PC-3 (cell line): ENCODE measurements around the gene FRMD5. TPM values are rescaled to one million over a fixed set of nuclear protein-coding genes. Genes with fewer than 3 reads are reported as not detected.
"Not testable (repeated sequence)": the region's sequence is repeated elsewhere in the genome, so short reads cannot be mapped to it uniquely, and the experiment has no call there.

Experiments
- ATAC-seq: fragments of 200-7000 bp; cut with Tn5 transposase; 2 replicates; pipeline ENCODE4 v1.9.1; 2020; ENCODE audit warnings: mild to moderate bottlenecking, moderate library complexity
- BruUV-seq: library from RNA; stranded (reverse); fragments of 400-500 nt; replicated peaks from 2 replicates; lab custom pipeline; 2021; lab: Mats Ljungman, UMichigan
- CTCF ChIA-PET: fragments of 300-600 bp; sonication (Branson Sonifier 250); formaldehyde crosslinking; loops from one replicate; lab custom pipeline; 2022; ENCODE audit warnings: antibody characterized with exemption; lab: Charles Lee
- POLR2A ChIA-PET: fragments of 300-600 bp; sonication (Branson Sonifier 250); formaldehyde crosslinking; loops from one replicate; lab custom pipeline; 2022; ENCODE audit warnings: antibody characterized with exemption; ENCODE audit not compliant: unreplicated experiment; lab: Charles Lee
- DNase-seq: peaks from one replicate; pipeline ENCODE4 v3.0.0-alpha.2; 2015
- H2AFZ ChIP-seq: fragments of 300-600 bp; sonication (generic); 2 replicates; pipeline ENCODE4 v1.6.0; 2016; ENCODE audit warnings: antibody characterized with exemption, low read length
- H3F3A ChIP-seq: fragments of 300-600 bp; sonication (generic); one replicate; pipeline ENCODE4 v1.6.0; 2017; ENCODE audit warnings: antibody characterized with exemption, low read length, control low read depth, mild to moderate bottlenecking; ENCODE audit not compliant: unreplicated experiment
- H3K27ac ChIP-seq: fragments of 300-600 bp; sonication (generic); 2 replicates; pipeline ENCODE4 v1.5.1; 2016; ENCODE audit warnings: mild to moderate bottlenecking, low read length
- H3K27me3 ChIP-seq: fragments of 300-600 bp; sonication (generic); 2 replicates; pipeline ENCODE4 v1.6.1; 2016; ENCODE audit warnings: low read length, mixed read lengths
- H3K36me3 ChIP-seq: fragments of 300-600 bp; sonication (generic); 2 replicates; pipeline ENCODE4 v1.6.1; 2016; ENCODE audit warnings: low read depth, mixed run types, low read length, mixed read lengths
- H3K4me1 ChIP-seq: fragments of 300-600 bp; sonication (generic); 2 replicates; pipeline ENCODE4 v1.5.1; 2016; ENCODE audit warnings: low read length; ENCODE audit not compliant: insufficient read depth
- H3K4me2 ChIP-seq: fragments of 300-600 bp; sonication (generic); 2 replicates; pipeline ENCODE4 v1.6.0; 2016; ENCODE audit warnings: low read length
- H3K4me3 ChIP-seq: fragments of 300-600 bp; sonication (generic); 2 replicates; pipeline ENCODE4 v1.5.1; 2016; ENCODE audit warnings: mild to moderate bottlenecking, low read length, mixed read lengths
- H3K79me2 ChIP-seq: fragments of 300-600 bp; sonication (generic); 2 replicates; pipeline ENCODE4 v1.6.1; 2017; ENCODE audit warnings: low read length, mixed read lengths
- H3K9ac ChIP-seq: fragments of 300-600 bp; sonication (generic); 2 replicates; pipeline ENCODE4 v1.6.0; 2016; ENCODE audit warnings: mild to moderate bottlenecking, low read length
- H3K9me2 ChIP-seq: fragments of 300-600 bp; sonication (generic); replicated peaks from 2 replicates; pipeline ENCODE4 v1.6.1; 2016; ENCODE audit warnings: mixed run types, low read length, mixed read lengths
- H3K9me3 ChIP-seq: fragments of 300-600 bp; sonication (generic); 2 replicates; pipeline ENCODE4 v1.6.1; 2016; ENCODE audit warnings: low read length, mixed read lengths
- H4K20me1 ChIP-seq: fragments of 300-600 bp; sonication (generic); 2 replicates; pipeline ENCODE4 v1.6.1; 2016; ENCODE audit warnings: low read length, mixed read lengths
- CTCF ChIP-seq: fragments of 300-600 bp; sonication (generic); conservative IDR thresholded peaks from 2 replicates; pipeline ENCODE4 v1.5.1; 2017; ENCODE audit warnings: antibody characterized with exemption, low read depth, mild to moderate bottlenecking, low read length
- EZH2 ChIP-seq: fragments of 300-600 bp; sonication (generic); IDR thresholded peaks from one replicate; pipeline ENCODE4 v1.6.1; 2017; ENCODE audit warnings: antibody characterized with exemption, mild to moderate bottlenecking, low read length; ENCODE audit not compliant: unreplicated experiment
- EZH2phosphoT487 ChIP-seq: fragments of 300-600 bp; sonication (generic); IDR thresholded peaks from 2 replicates; pipeline ENCODE4 v1.6.1; 2018; ENCODE audit warnings: mild to moderate bottlenecking, antibody characterized with exemption, low read length, borderline replicate concordance
- intact Hi-C: fragments of 100-400 bp; cut with micrococcal nuclease; formaldehyde crosslinking; loops from 2 replicates; pipeline ENCODE4 v1.9.0; 2023
- total RNA-seq: library from RNA; depleted of rRNA; stranded (reverse); fragments of >200 nt; gene quantifications from 2 replicates; pipeline ENCODE4 v1.2.3, GENCODE V29; 2014

The FRMD5 gene
- total RNA-seq, 1 experiment from 2014 or later, result 8.7 TPM

GRCh38 chr15:43829951-43830540 is 365.0 kb downstream of the FRMD5 start:
- H4K20me1 ChIP-seq, H3K9me2 ChIP-seq, H3K27me3 ChIP-seq, H3K4me3 ChIP-seq, H3K9me3 ChIP-seq, BruUV-seq, POLR2A ChIA-PET, ATAC-seq, H3K27ac ChIP-seq, H3F3A ChIP-seq, H3K36me3 ChIP-seq, H2AFZ ChIP-seq, H3K4me2 ChIP-seq, CTCF ChIA-PET, DNase-seq, H3K9ac ChIP-seq: not testable (repeated sequence)
- peaks cover 59% of the 10 kb centered on the region for H3K79me2 ChIP-seq
- intact Hi-C loops, result loop anchor here (10.0 kb wide), 1 partner anchor 595 kb away; the partner anchor contains the start of gene CTDSPL2
- peaks cover 19% of the 10 kb centered on the region; the same call in 1 of the 2 replicates for H3K4me1 ChIP-seq

DNA sequence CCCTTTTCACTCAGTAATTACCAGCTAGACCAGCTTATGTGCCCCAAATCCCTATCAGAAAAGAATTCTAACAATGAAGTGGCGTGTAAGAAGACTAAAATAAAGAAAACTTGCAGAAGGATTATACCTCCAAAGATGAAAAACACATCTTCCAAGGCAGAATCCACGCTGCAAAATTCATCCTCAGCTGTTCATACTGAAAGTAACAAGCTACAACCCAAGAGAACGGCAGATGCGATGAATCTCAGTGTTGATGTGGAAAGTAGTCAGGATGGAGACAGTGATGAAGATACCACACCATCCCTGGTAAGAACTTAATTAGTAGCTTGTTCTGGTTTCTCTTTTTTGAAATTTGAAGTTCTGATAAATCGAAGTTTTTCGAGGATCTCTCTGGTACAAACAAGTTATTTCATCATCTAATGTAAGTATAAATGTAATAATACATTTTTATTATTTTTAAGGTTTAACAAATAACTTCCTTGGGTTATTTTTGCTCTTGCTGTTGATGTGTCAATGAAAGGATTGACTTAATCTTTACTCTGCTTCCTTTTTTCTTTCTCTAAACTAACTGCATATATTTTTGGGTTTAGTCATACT is 366.9 kb downstream of the FRMD5 start:
- 0 out of 2 replicates have a peak, but pooled peaks have one; percentile 7 for ATAC-seq
- H3K4me1 ChIP-seq, result peaks cover 25% of the 10 kb centered on the region
- H3F3A ChIP-seq, result no peaks in the 10 kb centered on the region
- H2AFZ ChIP-seq, result peak overlapping the region; percentile 8; the same call in 1 of the 2 replicates
- POLR2A ChIA-PET, result interaction anchor here (0.6 kb wide), 2 partner anchors 19 to 572 kb away, joined by 5 to 6 read pairs; no protein-coding TSS in a partner anchor
- peaks cover 3% of the 10 kb centered on the region for H3K36me3 ChIP-seq
- DNase-seq, result peak; percentile 18
- H3K9me2 ChIP-seq, result no peaks in the 10 kb centered on the region
- H3K4me3 ChIP-seq, result peak overlapping the region; percentile 67
- H3K4me2 ChIP-seq, result peak overlapping the region; percentile 92
- CTCF ChIA-PET, result interaction anchor here (0.6 kb wide), 1 partner anchor 13 kb away, joined by 3 read pairs; no protein-coding TSS in a partner anchor
- no TSS peak for BruUV-seq
- H4K20me1 ChIP-seq, result no peaks in the 10 kb centered on the region; the same call in 1 of the 2 replicates
- no peak for TF ChIP-seq EZH2phosphoT487
- TF ChIP-seq EZH2, result no peak
- no peak for TF ChIP-seq CTCF
- no peak overlapping the region for H3K27ac ChIP-seq
- peaks cover 69% of the 10 kb centered on the region for H3K79me2 ChIP-seq
- intact Hi-C loops, result loop anchor here (10.0 kb wide), 1 partner anchor 597 kb away; the partner anchor contains the start of gene CTDSPL2
- peak overlapping the region; percentile 88 for H3K9ac ChIP-seq
- no peaks in the 10 kb centered on the region for H3K9me3 ChIP-seq
- H3K27me3 ChIP-seq, result no peaks in the 10 kb centered on the region

GRCh38 chr15:43826508-43827341 is 368.3 kb downstream of the FRMD5 start, which contains the start of gene WDR76:
Gene WDR76 (plus strand): TSS chr15:43827002. CDS start chr15:43827033, 31 bp downstream.
- H3K4me3 ChIP-seq, result peak within 1 kb of the TSS; percentile 67
- H4K20me1 ChIP-seq, result no peaks in the 10 kb centered on the region; the same call in 1 of the 2 replicates
- TSS peak; percentile 58 for BruUV-seq
- ChIA-PET CTCF (no interaction called here), POLR2A (no interaction called here)
- H3K9me3 ChIP-seq, result no peaks in the 10 kb centered on the region
- H3K4me1 ChIP-seq, result peaks cover 31% of the 10 kb centered on the region
- H3K27me3 ChIP-seq, result no peaks in the 10 kb centered on the region
- H3K4me2 ChIP-seq, result peak within 1 kb of the TSS; percentile 92
- peak within 1 kb of the TSS; percentile 96 for H2AFZ ChIP-seq
- peak within 1 kb of the TSS; percentile 88 for H3K9ac ChIP-seq
- intact Hi-C loops, result loop anchor here (10.0 kb wide), 1 partner anchor 598 kb away; the partner anchor contains the start of gene CTDSPL2
- TF ChIP-seq CTCF, result no peak
- no peak for TF ChIP-seq EZH2phosphoT487
- TF ChIP-seq EZH2, result no peak
- H3K9me2 ChIP-seq, result no peaks in the 10 kb centered on the region
- H3F3A ChIP-seq, result no peaks in the 10 kb centered on the region
- H3K27ac ChIP-seq, result peak within 1 kb of the TSS; percentile 53
- peaks cover 3% of the 10 kb centered on the region for H3K36me3 ChIP-seq
- DNase-seq (peak; percentile 92), ATAC-seq (peak; percentile 75)
- H3K79me2 ChIP-seq, result peaks cover 76% of the 10 kb centered on the region
